ENCODE measurements around the gene CASK.

CASK gene

DNA sequence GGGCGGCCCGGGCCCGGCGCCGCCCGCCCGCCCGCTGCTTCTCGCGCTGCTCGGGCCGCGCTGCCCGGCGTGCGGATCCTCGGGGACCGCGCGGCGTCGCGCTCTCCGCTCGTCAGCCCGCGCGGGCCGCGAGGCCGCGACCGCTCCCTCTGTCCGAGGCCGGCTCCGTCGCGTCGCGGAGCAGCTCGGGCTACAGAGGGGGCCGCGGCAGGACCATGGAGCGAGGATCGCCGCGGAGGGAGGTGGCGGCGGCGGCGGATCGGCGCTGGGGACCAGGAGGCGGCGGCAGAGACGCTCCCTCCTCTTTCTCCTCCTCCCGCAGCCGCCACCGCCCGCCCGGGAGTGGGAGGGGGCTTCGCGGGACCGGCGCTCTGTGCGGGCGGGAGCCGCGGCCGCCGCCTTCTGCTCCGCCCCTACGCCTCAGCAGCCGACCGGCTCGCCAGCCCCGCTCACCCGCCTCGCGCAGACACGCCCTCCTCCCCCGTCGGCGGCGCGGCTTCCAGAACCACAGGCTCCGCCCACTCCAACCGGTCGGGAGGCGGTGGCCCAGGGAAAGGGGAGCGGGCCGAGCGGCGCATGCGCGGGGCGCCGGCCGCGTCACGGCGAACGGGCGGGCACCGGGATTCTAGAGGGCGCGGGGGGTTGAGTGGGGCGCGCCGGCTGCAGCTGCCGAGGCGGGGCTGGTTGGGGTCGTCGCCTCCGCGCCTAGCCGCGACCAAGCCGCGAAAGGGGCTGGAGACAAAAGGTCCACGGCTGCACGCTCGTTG lies at the start of gene CASK:
Gene CASK (minus strand): TSS at position 344 of the 767 bp plus-strand sequence. CDS start 566 bp downstream, outside the sequence.
- DNase-seq, result peak; percentile 23

- DNase-seq, result no peak
Measured at GRCh38 chrX:41971346-41971745, 48.0 kb upstream of the CASK start.

DNA sequence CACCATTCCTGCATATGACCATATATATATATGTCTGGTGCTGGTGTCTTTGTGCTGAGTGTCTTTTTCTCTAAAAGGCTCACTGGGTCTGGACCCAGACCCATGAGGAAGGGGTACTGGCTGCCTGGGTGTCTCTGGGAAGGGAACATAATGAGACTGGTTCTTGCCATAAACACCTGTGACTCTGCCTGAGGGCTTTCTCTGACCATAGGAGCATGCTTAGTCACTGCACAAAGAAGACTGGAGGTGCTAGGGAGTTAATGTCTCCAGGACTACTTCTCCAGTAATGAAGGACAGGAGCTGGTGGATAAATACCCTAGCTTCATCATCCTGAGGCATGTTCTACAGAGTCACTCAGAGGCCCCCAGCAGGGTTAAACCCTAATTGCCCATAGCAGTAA lies 47.1 kb upstream of the CASK start:
- DNase-seq, result no peak

DNA sequence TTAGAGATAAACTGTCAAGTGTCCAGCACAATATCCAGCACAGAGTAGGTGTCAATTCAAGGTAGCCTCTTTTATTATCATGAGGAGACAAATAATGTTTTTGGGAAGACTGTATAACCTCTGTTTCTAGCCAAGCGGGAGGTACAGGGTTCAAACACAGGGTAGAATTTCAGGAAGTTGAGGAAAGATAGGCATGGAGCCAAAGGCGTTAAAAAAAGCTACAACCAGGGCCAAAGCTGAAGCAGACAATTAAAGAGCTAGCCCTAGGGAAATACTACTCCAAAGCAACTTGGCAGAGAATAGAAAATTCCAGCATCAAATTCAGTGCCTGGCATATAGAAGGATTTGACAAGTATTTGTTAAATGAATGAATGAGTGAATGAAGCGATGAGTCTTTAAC lies 40.0 kb upstream of the CASK start:
- no peak for DNase-seq

DNA sequence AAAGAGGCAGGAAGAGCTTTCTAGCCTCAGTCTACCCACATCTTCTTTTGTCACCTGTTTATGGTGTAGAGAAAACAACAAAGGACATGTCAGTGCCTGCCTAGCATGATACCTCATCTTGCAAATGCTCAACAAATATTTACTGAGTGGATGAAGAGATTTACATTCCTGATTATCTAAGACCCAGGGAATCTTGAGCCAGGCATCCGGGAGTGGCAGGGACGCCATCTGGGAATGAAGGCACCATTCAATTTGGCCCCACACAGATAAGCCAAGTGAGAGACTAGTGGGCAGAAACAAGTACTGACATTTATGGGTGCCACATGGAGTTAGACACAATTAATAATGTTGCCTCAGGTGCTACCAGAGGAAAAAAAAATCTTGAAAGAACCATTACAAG lies 36.8 kb upstream of the CASK start:
- DNase-seq, result no peak

DNA sequence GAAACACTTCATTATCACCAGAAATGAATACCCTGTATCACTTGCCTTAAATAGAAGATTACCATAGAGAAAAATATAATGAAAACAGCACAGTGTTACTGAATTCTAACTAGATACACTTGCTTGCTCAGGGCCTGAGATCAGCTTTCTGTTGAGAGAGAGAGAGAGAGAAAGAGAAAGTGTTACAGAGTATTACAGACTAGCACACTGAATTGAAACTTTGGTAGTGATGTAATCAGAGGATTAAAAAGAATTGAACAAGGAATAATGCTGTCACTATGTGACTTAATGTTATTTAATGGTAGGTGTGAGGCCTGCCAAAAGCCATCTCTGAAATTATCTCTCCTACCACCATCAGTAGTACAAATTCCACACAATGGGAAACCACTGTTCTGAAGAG lies 35.5 kb upstream of the CASK start:
- no peak for DNase-seq

GRCh38 chrX:41956027-41956426 lies 32.7 kb upstream of the CASK start:
- no peak for DNase-seq

- DNase-seq, result peak; percentile 64
Measured at GRCh38 chrX:41952102-41952501, 28.7 kb upstream of the CASK start.

DNA sequence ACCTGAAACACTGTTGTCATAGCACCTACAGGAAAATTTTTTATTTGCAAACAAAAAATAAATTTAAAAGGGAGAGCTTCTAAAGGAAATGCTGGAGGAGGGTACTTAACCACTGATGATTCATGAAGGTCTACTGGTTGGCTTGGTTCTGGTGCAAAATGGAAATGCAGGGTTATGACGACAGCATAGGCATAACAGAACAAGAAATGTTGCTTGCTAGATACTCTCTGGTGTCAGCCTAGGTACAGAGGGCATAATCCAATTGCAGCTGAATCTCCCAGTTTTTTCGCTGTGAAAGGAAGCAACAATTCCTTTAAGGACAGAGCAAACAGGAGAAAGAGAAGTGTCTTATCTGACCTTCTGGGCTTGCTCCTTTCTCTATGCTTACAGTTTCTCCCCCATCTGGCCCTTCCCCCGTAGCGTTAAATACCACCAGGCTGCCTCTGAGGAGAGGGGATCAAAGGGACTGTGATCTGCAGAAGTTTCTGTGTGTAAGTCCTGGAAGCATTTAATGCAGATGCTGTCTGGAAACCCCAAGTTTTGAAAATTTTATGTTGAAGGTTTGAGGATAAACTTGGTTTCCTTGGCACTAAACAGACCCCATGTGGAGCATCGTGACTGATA lies 23.7 kb upstream of the CASK start:
- DNase-seq, result no peak

- DNase-seq, result no peak
Measured at GRCh38 chrX:41946235-41946634, 22.9 kb upstream of the CASK start.

- no peak for DNase-seq
Measured at GRCh38 chrX:41935832-41936231, 12.5 kb upstream of the CASK start.

DNA sequence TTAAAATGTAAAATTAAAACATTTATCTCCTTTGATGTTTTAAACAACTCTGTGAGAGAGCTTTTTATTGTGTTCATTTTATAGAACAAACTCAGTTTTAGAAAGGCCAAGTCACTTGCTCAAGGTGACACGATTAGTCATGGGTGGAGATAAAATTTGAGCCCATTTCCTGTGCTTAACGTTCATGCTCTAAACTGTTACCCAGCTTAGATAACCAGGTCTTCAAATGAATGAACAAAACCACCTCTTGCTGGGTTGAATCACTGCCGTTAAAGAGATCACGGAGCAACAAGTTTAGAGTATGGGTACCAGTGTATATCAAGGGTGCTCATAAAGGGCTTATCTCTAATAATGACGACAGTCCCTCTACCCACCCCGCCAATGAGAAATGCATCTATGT lies 10.2 kb upstream of the CASK start:
- no peak for DNase-seq

DNA sequence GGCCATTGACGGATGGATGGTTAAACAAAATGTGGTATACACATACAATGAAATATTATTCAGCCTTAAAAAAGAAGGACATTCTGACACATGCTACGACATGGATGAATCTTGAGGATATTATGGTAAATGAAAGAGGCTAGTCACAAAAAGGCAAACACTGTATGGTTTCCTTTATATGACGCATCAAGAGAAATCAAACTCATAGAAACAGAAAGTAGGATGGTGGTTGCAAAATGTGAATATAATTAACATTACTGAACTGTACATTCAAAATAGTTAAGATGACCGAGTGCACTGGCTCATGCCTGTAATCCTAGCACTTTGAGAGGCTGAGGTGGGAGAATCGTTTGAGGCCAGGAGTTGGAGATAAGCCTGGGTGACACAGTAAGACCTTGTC lies 9.5 kb upstream of the CASK start:
- no peak for DNase-seq

- no peak for DNase-seq
Measured at GRCh38 chrX:41931591-41931990, 8.2 kb upstream of the CASK start.

- DNase-seq, result peak; percentile 43
Measured at GRCh38 chrX:41923978-41924683, 777 bp upstream of the CASK start.

- DNase-seq, result peak; percentile 44
Measured at GRCh38 chrX:41922431-41923151, 763 bp downstream of the CASK start.

DNA sequence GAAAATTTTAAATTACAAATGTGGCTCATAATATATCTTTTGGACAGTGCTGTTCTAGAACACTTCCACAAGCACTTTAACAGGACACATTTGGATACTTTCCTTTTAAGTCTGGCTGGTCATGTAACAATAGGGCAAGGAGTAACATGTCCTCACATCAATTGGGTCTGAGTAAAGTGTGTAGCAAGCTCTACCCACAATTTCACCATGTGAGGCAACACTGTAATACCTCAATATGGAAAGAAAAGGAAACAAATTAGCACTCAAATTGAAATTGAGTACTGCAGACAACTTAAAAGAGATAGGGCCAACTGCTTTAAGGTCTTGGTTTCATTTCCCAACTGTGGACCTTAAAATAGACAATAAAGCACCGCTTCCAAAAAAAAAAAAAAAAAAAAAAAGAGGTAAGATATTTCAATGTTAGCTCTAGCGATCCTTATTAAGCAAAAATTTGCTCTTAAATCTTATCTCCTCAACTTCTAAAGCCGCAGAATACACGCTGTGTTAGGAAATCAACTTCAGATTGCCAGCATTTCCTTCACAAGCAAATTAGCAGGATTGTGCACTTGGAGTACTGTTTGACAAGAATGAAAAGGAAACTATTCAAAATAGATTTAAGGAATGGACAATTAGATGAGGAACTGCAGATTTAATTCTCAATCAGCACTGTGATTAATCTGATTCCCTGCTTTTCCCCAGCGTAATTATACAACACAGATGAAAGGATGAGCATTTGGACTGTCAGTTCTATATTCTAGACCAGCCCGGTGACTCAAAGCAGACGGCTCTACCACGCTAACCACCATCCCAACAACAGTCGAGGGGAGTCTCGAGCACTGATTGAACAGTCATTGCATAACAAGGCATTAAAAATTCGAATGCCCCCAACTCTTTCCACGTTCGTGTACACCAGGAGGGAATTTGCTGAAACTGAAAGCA lies 1.6 kb downstream of the CASK start:
- DNase-seq, result peak; percentile 0

DNA sequence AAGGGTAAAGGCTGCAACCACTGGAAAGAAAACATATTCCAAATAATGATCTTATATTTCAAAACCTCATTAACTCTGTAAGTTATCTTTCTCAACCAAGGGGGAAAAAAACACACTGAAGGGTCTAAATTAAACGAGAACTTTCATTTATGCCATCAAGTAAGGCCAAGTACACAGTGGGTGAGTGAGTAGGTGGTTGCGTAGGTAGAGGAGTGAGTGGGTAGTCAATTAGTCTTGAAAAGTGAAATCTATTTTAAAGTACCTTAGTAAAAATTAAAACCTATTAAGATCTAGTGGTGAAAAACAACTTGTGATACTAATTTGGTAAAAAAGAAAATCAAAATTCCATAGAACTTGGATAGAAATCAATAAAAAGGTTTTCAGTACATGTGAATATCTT lies 3.5 kb downstream of the CASK start:
- DNase-seq, result no peak

GRCh38 chrX:41917517-41917916 lies 5.8 kb downstream of the CASK start:
- no peak for DNase-seq

DNA sequence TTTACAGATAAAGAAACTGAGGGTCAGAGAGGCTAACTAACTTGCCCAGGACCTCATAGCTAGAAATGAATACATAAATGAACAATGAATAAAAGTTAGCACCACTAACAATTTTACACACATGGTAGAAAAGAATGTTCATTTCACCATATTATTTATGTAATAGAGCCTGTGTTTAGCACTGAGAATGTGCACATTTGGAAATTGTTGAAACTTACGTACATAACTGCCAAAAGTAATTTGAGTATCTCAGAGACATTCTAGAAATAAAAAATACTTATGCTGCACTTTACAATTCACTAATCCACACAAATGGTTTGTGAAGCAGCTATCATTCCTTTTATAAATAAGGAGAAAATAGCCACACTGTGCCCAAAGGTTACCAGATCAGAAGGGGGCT lies 9.9 kb downstream of the CASK start:
- DNase-seq, result no peak

DNA sequence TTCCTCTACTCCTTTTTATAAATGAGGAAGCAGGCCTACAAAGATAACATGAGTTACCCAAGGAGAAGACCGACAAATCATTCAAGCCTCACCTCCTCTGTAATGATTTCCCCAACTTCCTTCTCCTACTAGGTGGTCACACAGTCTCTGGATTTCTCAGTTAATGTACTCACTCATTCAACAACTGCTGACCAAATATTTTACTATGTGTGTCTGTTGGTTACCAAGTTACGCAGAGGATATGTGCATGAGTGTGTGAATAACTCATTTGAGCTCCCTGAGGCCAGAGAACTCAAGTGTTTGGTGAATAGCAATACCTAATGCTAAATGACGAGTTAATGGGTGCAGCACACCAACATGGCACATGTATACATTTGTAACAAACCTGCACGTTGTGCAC lies 10.4 kb downstream of the CASK start:
- no peak for DNase-seq

DNA sequence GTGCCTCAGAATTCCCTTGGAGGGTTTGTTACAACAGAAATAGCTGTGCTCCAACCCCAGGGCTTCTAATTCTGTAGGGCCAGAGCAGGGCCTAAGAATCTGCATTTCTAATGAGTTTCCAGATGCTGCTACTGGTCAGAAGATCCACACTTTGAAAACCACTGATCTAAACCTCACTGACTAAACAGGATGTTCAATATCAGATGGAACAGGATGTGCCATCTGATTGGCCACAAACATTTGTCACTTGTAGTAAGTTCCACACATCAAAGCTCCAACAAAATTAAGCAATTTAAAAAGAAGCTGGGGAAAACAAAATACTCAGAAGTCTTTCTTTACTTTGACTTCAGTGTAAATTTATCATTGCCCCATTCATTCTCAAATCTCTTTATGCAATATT lies 14.3 kb downstream of the CASK start:
- no peak for DNase-seq
